NCI-H1105 (cell line): ENCODE data around the gene FXYD1.
"Not testable (repeated sequence)": the region's sequence is repeated elsewhere in the genome, so short reads cannot be mapped to it uniquely, and the experiment has no call there.

Source experiments
- DNase-seq: peaks from one replicate; lab custom pipeline; 2025; lab: John Stamatoyannopoulos, UW

FXYD1 gene

DNA sequence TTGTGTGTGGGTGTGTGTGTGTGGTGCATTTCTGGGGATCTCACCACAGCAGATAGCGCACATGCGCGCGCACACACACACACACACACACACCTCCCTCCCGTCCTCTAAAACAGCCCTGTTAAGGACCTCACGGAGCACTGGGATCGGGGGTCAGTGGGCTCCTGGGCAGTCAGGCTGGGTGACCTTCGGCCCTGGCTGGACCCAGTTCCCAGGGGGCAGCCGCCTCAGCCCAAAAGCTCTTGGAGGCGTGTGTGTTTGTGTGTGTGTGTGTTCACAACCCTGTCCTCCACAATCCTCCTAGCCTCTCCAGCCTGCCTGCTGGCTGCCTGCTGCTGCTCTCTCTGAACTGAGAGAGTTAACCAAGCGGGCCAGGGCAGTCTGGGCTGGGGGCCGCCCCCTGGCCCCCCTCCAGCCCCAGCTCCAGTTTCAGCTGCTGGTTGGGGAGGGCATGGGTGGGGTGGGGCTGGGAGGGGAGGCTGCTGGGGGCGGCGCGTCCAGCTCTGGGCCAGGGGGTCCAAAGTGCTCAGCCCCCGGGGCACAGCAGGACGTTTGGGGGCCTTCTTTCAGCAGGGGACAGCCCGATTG lies at the start of gene FXYD1:
FXYD1 (plus strand) TSS at position 520 of the 588 bp plus-strand sequence. CDS start 1,256 bp downstream, outside the sequence.
- DNase-seq, result no peak

DNA sequence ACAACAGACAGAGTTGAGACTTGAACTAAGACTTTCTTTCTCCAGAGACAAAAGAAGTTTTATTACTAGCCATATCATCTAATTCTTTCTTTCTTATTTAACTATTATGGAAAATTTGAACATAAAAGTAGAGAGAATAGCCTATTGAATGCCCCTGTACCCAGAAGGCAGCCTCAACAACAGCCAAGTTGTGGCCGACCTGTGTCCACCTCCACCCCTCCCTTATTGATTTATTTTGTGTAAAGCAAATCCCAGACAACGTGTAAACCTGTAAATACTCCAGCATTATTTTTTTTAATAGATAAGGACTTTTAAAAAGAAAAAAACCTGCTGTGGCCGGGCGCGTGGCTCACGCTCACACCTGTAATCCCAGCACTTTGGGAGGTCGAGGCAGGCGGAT lies 49.1 kb upstream of the FXYD1 start:
- DNase-seq, result no peak

DNA sequence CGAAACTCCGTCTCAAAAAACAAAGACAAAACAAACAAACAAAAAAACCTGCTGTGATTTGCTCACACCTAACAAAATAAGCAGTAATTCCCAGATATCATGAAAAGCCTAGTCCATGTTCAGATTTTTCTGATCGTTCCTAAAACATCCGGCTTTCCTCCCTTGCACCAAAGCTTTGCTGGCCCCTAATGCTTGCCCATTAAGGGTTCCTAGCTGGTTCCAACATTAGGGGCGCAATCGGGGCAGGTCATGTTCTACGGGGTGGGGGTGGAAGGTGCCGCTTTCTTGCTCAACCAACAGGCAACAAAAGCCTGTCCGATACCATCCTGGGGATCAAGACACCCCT lies 48.5 kb upstream of the FXYD1 start:
- DNase-seq, result no peak

DNA sequence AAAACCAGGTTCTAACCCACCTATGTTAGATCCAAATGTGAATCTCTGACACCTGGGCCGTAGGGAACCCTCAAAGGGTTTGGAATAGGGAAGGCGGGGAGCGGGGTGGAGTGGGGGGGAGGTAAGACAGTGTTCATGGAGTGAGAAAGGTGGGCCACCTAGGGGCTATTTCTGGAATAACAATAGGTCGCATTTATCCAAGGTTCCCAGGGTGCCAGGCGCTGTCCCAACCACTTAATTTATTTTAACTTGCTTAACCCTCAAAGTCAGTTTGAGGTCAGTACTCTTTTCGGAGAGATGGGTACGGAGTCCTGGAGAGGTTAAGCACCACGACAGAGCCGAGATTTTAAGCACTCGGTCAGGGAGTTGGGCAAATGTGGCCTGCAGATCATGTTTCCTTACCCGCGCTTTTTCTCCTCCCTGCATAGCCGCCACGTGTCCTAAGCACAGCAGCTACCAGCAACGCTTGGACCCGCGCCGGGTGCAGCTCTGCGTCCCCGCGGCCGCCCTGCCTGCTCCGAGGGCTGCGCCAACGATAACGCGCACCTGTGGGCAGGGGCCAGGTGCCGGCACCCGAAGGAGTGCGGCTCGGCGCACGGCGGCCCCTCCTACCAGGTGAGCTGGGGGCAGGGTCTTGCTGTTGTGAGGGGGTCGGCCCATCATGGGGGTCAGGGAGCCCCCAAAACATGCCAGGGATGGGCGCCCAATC lies 48.0 kb upstream of the FXYD1 start:
- peak; percentile 30 for DNase-seq

DNA sequence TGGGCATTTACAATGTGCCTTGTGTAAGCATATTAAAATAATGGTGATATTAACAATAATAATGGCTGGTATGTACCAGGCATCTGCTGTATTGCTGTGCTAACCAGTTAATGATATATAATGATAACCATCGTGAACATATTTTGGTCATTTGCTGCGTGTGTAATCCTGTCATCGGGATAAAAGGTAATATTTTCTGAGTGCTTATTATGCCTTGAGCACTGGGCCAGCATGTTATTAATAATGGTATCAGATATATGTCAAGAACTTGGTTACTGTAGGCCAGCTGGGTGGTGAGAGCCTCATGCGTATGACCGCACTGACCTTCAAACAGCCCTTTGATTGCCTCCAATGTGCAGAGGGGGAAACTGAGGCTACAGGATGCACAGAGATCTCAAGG lies 45.2 kb upstream of the FXYD1 start:
- DNase-seq, result no peak

DNA sequence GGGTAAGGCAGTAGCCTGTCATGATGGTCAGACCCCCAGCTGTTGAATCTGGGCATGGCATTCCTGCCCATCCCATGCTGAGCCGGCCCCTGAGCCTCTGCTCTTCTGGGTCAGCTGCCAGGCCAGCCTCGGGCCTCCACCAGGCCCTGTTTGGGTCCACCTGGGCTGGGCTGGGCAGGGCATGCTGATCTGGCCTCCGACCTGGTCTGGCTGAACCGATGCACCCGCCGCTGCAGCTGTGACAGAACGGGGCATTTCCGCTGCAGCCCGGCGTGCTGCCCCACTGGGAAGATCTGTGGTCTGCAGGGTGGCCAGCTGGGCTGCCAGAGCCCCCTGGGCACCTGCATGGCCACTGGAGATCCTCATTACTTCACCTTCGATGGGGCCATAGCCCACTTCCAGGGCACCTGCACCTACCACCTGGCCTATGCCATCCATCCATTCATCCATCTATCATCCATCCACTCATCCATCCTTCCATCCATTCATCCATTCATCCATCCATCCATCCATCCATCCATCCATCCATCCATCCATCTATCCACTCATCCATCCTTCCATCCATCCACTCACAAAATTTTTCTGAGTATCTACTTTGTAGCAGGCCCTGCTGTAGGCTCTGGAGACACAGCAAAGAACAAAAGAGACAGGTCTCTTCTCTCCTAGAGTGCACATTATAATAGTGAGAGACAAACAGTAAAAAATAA lies 44.5 kb upstream of the FXYD1 start:
- DNase-seq, result no peak

DNA sequence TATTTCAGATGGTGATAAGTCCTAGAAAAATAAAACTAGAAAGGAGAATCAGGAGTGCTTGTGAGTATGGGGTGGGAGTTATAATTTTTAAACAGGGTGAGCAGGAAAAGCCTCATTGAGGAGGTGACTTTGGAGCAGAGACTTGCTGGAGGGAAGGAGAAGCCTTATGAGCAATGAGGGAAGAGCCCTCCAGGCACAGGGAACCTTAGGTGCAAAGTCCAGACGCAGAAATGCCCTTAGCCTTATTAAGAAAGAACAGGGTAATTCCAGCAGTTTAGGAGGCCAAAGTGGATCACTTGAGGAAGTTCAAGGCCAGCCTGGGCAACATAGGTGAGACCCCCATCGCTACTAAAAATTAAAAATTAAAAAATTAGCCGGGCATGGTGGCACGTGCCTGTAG lies 44.0 kb upstream of the FXYD1 start:
- no peak for DNase-seq

DNA sequence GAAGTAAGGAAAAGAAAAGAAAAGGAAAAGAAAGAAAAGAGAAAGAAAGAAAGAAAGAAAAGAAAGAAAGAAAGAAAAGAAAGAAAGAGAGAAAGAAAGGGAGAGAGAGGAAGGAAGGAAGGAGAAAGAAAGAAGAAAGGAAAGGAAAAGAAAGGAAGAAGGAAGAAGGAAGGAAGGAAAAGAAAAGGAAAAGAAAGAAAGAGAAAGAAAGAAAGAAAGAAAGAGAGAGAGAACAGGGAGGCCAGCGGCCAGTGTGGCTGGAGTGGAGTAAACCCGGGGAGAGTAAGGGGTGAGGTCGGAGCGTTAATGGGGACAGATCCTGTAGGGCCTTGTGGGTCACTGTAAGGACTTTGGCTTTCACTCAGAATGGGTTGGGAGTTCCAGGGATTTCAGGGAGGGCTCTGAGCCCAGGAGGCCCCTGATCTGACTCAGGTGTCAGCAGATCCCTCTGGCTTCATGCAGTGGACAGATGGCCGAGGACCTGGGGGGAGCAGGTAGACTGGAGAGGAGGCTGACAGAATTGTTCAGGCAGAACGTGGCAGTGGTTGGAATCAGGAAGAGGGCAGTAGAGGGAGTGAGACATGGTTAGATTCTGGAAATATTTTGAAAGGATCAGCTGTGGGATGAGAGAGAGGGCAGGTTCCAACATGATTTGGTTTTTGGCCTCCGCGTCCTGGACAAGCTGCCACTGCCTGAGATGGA lies 42.8 kb upstream of the FXYD1 start:
- DNase-seq, result no peak

DNA sequence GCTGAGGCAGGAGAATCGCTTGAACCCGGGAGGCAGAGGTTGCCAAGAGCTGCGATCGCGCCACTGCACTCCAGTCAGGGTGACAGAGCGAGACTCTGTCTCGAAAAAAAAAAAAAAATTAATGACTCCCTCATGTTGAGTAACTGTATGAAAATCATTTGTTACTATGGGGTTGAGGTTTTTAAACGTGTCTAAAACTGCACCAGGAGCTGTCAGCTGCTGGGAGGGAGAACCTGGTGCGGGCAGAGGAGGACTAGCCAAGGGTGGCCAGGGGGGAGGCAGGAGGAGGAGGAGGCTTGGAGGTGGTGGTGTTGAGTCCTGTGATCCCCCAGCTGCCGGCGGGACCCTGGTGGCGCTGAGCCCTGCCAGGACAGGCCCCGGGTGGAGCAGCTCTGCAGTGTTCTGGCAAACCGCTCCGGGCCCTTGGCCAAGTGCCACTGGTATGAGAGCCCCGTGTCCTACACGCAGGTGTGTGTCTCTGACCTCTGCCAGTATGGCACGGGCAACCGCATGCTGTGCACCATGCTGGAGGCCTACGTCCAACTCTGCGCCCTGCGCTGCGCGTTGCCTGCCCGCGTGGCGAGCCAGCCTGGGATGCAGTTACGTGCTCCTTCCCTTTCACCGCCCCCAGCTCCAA lies 40.1 kb upstream of the FXYD1 start:
- no peak for DNase-seq

DNA sequence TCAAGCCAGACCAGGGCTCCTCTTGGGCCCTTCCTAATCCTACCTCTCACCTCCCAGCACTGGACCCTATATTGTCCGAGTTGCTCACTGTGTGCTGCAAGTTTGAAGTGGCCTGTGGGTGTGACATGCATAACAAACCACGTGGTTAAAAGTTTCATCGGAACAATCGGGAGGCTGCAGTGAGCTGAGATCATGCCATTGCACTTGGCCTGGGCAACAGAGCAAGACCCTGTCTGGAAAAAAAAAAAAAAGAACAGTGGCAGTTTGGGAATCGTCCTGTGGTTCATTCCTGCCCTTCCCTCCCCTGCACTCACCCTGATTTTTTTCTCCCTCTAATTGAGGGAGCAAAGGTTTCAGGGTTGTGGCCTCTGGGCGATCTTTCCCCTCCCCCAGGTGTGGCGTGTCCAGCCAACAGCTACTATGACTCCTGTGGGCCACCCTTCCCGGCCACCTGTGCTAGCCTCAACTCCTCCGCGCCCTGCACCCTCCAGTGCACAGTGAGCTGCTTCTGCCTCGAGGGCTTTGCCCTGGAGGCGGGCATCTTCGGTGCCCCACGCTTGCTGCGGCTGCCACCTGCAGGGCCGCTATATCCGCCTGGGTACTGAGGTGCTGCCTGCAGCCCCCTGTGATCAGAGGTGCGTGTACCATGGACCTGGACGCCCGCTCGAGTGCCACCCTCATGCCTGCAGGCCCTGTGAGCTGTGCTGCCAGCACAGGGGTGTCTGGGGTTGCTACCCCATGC lies 39.3 kb upstream of the FXYD1 start:
- DNase-seq, result no peak

DNA sequence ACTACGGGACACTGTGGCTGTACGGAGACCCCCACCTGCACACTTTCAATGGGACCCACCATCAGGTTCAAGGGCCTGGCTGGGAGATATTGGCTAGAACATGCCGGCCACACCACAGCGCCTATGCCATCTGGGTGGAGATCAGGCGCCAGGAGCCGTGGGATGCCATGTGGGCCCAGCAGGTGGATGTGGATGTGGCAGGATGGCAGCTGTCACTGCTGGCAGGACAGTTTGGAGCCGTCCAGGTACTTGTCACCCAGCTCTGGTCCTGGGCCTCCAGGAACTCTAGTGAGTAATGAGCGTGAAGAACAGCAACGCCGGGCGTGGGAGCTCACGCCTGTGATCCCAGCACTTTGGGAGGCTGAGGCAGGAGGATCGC lies 38.7 kb upstream of the FXYD1 start:
- no peak for DNase-seq

DNA sequence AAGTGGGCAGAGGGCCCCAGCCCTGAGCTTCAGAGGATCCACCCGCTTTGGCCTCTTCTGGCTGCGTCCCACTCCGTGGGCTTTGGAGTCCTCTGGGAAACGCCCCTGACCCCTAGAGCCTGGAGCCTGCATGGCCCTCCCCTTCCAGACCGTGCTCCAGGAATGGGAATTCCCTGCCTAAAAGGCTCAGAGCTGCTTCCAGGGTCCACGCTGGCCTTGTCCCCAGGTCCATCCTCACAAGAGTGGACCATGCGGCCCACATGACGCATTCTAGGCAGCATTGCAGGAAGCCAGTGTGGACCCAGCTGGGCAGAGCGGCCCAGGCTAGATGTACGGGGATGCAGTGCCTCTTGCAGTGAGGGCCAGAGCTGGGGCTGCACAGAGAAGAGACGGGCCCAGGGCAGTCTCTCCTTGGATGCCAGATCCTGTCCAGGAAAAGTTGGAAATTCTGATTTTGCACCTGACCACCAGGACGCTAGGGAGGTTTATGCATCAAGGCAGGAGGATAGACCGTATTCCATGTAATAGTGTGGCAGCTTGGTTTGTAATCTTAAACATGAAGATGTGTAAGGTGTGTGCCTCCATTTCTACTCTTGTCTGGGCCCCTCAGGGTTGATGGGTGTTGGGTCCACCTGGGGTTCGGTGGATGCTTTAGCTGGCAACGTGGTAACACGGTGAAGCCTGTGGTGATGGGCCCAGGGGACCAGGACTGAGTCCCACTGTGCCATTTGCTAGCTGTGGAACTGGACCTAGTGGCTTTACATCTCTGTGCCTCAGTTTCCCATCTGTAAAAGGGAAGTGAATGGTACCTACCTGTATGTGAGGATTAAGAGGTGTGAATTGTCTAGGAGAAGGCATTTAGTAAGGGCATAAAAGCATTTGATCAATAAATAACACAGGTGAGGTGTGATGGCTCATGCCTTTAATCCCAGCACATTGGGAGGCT lies 37.8 kb upstream of the FXYD1 start:
- no peak for DNase-seq

DNA sequence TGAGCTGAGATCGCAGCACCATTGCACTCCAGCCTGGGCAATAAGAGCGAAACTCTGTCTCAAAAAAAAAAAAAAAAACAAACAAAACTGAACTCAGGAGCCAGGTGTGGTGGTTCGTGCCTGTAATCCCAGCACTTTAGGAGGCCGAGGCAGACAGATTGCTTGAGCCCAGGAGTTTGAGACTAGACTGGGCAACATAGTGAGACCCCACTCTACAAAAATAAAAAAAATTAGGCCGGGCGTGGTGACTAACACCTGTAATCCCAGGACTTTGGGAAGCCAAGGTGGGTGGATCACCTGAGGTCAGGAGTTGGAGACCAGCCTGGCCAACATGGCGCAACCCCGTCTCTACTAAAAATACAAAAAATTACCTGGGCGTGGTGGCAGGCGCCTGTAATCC lies 36.7 kb upstream of the FXYD1 start:
- not testable (repeated sequence) for DNase-seq

DNA sequence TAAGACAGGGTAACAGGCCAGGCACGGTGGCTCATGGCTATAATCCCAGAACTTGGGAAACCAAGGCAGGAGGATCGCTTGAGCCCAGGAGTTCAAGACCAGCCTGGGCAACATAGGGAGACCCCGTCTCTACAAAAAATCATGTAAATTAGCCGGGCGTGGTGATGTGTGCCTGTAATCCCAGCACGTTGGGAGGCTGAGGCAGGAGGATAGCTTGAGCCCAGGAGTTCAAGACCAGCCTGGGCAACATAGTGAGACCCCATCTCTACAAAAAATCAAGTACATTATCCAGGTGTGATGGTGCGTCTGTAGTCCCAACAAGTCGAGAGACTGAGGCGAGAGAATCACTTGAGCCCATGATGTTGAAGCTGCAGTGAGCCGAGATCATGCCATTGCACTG lies 35.0 kb upstream of the FXYD1 start:
- DNase-seq, result not testable (repeated sequence)

DNA sequence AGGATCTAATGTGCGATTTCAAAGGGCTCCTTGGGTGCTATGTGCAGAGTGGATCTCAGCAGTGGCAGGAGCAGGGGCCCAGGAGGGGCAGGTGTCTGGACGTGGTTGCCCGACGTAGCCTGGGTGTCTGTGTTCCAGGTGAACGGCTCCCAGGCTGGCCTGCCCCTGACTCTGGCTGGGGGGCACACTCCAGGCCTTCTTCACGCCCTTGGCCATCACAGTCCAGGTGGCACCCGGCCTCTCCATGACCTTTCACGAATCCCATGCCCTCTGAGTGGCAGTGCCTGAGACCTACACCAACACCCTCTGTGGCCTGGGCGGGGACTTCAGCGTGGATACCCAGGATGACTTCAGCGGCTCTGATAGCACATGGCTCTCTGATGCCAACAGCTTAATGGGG lies 34.3 kb upstream of the FXYD1 start:
- DNase-seq, result no peak

DNA sequence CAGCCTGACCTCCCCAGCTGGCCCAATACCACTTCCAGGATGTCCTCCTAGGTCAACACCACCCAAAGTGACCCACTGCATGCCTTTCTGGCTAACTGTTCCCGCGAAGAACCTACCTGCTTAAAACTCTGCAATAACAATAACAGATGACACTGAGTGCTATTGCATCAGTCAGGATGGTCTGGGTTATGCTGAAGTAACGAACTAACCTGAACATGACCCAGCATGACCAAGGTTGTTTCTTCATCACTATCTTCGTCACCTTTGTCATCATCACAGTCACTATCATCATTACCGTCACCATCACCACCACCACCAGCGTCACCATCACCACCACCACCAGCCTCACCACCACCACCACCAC lies 33.6 kb upstream of the FXYD1 start:
- no peak for DNase-seq

DNA sequence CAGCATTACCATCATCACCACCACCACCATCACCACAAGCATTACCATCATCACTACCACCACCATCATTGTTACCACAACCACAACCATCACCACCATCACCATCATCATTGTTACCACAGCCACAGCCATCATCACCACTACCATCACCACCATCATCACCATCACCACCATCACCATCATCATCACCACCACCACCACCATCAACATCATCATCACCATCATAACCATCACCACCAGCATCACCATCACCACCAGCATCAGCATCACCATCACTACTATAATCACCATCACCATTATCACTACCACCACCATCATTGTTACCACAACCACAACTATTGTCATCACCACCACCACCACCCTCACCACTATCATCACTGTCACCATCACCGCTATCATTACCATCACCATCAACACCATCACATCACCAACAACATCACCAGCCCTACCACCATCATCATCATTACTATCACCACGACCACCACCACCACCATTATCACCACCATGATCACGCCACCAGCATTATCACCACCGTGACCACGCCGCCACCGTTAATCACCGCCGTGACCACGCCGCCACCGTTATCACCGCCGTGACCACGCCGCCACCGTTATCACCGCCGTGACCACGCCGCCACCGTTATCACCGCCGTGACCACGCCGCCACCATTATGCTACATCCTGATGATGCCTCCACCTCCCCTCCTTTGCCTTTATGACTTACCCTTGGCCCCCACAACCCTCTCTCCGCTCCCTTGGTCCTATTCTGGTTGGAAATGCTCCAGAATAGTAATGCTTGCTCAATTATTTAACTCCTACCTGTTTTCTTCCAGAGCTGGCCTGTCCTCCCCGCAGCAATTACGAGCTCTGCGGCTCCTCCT lies 33.0 kb upstream of the FXYD1 start:
- DNase-seq, result no peak

DNA sequence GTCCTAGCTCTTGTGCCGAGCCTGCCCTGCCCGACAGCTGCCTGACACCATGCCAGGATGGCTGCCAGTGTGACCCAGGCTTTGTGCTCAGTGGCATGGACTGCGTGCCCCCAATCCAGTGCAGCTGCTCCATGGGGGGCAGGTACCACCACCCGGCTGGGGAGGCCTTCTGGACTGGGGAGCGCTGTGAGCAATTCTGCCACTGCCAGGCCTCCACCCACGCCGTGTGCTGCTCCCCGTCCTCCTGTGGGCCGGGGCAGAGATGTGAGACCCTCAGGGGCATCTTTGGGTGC lies 32.4 kb upstream of the FXYD1 start:
- DNase-seq, result no peak

DNA sequence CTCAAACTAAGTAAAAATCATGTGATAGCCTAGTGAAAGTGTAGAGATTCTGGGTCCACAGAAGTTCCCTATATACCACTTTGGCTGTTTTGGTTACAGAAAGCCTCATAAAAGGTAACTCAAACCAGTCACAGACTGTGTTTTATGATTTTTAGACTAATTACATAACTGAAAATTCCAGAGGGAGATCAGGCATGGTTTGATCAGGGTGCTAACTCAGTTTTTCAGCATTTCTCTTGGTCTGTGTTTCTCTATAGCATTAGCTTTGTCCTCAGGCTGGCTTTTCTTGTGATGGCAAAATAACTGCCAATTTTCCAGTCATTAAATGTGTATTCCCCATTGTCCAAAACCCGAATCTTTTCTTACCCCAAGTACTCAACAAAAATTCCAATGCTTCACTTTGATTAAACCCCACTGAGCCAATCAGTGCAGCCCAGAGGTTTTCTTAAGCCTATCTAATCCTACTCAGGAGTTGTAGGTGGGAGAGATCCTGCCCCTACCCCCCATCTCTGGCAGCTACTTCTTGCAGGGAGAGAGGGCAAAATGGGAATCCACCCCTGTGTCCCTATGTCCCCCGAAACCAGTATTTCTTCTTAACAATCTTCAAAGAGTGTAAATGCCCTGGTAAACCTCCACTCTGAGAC lies 31.6 kb upstream of the FXYD1 start:
- no peak for DNase-seq
